ENCODE measurements around the gene SCML2.

DNA sequence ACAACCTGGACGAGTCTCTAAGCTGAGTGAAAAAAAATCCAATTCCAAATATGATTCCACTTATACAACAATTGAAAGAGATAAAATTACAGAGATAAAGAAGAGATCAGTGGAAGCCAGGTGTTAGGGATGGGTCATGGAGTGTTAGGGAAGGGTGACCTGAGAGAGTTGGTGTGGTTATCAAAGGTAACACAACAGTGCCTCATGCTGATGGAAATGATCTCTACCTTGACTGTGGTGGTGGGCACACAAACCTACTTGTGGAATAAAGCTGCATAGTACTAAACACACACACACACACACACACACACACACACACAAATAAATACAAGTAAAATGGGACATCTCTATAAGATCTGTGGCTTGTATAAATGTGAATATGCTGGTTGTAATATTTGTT is 159.8 kb downstream of the SCML2 start:
- TF ChIP-seq, protein P1, sequence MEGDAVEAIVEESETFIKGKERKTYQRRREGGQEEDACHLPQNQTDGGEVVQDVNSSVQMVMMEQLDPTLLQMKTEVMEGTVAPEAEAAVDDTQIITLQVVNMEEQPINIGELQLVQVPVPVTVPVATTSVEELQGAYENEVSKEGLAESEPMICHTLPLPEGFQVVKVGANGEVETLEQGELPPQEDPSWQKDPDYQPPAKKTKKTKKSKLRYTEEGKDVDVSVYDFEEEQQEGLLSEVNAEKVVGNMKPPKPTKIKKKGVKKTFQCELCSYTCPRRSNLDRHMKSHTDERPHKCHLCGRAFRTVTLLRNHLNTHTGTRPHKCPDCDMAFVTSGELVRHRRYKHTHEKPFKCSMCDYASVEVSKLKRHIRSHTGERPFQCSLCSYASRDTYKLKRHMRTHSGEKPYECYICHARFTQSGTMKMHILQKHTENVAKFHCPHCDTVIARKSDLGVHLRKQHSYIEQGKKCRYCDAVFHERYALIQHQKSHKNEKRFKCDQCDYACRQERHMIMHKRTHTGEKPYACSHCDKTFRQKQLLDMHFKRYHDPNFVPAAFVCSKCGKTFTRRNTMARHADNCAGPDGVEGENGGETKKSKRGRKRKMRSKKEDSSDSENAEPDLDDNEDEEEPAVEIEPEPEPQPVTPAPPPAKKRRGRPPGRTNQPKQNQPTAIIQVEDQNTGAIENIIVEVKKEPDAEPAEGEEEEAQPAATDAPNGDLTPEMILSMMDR (IDR thresholded peaks at IDR 0.05; ENCODE audit: low read length) = no peak
- TF ChIP-seq EZH2 (optimal IDR thresholded peaks at IDR 0.05; ENCODE audit: low read depth, low read length) (no peak), EZH2phosphoT487 (IDR thresholded peaks at IDR 0.05; ENCODE audit: low read length) (no peak)
